Brain microvascular endothelial cell (primary cell): ENCODE measurements around the gene LDLRAD4.

Experiments used
- DNase-seq: peaks from one replicate; pipeline ENCODE4 v3.0.0-alpha.2; 2020
- H3K27ac ChIP-seq: fragments of 250-450 bp; sonication (Bioruptor Pico); 2 replicates; pipeline ENCODE4 v1.5.1; 2020; ENCODE audit warnings: mild to moderate bottlenecking, moderate library complexity
- H3K27me3 ChIP-seq: fragments of 250-450 bp; sonication (Bioruptor Pico); replicated peaks from 2 replicates; pipeline ENCODE4 v1.5.1; 2020; ENCODE audit warnings: mild to moderate bottlenecking
- H3K36me3 ChIP-seq: fragments of 250-450 bp; sonication (Bioruptor Pico); replicated peaks from 2 replicates; pipeline ENCODE4 v1.5.1; 2020; ENCODE audit warnings: mild to moderate bottlenecking
- H3K4me3 ChIP-seq: 2 replicates; pipeline ENCODE4 v1.5.1; 2011; ENCODE audit warnings: low read depth, mild to moderate bottlenecking, control low read depth, low read length, moderate library complexity
- in situ Hi-C: cut with HindIII; loops from 2 replicates; pipeline ENCODE4 v1.10.0; 2017; ENCODE audit warnings: low sequenced_read_pairs, low pct_ligation_motif_present
- TF ChIP-seq, protein P1 (sequence below): IDR thresholded peaks from 2 replicates; pipeline ENCODE4 v1.5.1; 2011; ENCODE audit warnings: low read depth, mild to moderate bottlenecking, moderate library complexity, low read length, control low read depth, inconsistent platforms; ENCODE audit errors: missing control alignments

The LDLRAD4 gene

DNA sequence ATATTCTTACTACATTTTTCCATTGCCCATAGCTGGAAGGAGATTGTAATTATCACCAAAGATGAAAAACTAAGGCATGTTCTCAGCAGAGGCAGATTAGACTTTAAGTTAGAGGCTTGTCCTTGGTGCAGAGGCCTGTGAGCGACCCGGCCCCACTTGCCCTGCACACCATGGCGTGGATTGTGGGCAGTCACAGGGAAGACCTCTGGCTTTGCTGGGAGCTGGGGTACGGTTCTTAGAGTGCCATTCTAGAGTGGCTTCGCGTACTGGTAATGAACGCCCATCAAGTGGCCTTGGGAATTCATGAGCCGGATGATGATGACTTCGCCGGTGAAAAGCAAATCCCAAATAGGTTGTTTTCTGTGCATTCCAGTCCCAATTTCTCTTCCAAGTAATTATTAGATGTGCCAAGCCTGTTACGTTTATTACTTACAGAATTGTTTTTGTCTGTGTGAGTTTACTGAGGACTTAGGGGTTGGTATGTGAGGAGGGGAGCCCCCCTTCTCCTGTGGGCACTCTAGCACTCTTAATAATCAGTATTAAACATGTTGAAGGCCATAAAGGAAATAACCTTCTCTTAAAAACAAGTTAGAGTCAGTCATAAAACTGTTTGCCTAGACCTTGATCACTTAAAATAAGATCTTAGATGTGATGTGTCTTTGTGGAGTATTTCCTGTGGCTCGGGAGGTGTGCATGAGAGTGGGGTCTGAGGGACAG is 90.6 kb downstream of the LDLRAD4 start:
- TF ChIP-seq, protein P1, sequence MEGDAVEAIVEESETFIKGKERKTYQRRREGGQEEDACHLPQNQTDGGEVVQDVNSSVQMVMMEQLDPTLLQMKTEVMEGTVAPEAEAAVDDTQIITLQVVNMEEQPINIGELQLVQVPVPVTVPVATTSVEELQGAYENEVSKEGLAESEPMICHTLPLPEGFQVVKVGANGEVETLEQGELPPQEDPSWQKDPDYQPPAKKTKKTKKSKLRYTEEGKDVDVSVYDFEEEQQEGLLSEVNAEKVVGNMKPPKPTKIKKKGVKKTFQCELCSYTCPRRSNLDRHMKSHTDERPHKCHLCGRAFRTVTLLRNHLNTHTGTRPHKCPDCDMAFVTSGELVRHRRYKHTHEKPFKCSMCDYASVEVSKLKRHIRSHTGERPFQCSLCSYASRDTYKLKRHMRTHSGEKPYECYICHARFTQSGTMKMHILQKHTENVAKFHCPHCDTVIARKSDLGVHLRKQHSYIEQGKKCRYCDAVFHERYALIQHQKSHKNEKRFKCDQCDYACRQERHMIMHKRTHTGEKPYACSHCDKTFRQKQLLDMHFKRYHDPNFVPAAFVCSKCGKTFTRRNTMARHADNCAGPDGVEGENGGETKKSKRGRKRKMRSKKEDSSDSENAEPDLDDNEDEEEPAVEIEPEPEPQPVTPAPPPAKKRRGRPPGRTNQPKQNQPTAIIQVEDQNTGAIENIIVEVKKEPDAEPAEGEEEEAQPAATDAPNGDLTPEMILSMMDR: no peak
- in situ Hi-C loops: no loop called here
- H3K4me3 ChIP-seq: no peak overlapping the region
- H3K36me3 ChIP-seq: no peaks in the 10 kb centered on the region
- no peaks in the 10 kb centered on the region for H3K27me3 ChIP-seq
- DNase-seq: no peak
- no peak overlapping the region for H3K27ac ChIP-seq

DNA sequence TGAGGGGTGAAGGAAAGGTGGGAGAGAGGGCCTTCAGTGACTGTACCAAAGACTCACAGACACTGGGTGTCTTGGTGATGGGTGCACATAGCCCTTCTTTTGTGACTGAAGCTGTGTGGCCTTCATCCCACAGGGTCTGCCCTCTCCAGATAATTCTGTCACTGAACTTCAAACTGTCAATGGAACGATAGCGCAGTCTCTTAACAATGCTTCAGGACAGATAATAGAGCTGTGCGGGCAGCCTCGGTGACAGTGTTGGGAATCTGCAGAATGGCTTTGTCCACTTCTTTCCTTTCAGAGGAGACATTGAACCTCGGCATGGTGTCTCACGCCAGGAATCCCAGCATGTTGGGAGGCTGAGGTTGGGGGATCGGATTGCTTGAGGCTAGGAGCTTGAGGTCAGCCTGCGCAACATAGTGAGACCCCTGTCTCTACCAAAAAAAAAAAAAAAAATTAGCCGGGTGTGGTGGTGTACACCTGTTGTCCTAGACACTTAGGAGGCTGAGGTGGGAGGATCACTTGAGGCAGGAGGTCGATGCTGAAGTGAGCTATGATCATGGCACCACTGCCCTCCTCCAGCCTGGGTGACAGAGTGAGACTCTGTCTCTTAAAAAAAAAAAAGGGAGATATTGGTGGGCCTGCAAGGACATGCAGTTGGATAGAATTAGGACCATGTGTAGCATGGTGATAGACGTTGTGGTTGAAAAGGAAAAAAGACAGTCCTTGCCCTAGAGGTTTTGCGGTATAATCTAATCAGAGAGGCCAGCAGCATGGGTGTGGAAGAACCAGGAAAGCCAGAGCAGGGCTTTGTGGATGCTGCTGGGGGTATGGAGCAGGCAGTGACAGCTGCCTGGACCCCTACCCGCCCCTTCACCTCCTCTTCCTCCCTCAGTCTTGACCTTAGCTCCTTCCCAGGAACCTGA is 91.4 kb downstream of the LDLRAD4 start:
- Histone ChIP-seq H3K36me3 (no peaks in the 10 kb centered on the region), H3K4me3 (no peak overlapping the region), H3K27ac (no peak overlapping the region), H3K27me3 (no peaks in the 10 kb centered on the region)
- TF ChIP-seq, protein P1: no peak
- DNase-seq: no peak
- in situ Hi-C loops: no loop called here

DNA sequence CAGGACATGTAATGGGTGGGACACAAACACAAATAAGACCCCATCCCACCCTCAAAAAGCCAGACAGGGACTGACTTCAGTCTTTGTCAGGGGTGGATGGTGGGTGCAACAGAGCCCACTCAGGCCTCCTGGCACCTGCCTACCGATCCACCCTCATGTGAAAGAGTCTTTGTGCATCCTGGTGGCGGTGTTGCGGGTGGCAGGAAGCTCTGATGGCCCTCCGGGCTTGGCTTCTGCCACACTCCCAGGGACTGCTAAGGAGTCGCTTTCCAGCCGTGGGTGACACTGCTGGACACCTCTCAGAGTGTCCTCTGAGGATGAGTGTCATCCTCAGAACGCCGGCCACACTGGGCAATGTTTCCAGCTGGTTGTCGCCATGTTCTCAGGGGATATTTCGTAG is 92.6 kb downstream of the LDLRAD4 start:
- H3K36me3 ChIP-seq: no peaks in the 10 kb centered on the region
- H3K27me3 ChIP-seq: no peaks in the 10 kb centered on the region
- H3K4me3 ChIP-seq: no peak overlapping the region
- H3K27ac ChIP-seq: no peak overlapping the region
- TF ChIP-seq, protein P1: no peak
- in situ Hi-C loops: no loop called here
- no peak for DNase-seq

DNA sequence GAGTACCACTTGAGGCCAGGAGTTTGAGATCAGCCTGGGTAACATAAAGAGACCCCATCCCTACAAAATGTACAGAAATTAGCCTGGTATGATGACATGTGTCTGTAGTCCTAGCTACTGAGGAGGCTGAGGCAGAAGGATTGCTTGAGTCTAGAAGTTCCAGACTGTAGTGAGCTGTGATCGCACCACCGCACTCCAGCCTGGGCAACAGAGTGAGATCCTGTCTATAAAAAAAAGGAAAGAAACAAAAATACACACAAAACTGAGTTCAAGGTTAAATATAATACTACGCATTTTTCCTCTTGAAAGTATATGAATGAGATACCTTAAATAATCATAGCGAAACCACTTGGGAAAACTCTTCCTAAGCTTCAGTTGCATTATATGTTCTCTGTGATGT is 94.0 kb downstream of the LDLRAD4 start:
- in situ Hi-C loops: no loop called here
- TF ChIP-seq, protein P1: no peak
- Histone ChIP-seq H3K27me3 (no peaks in the 10 kb centered on the region), H3K4me3 (no peak overlapping the region), H3K36me3 (no peaks in the 10 kb centered on the region), H3K27ac (no peak overlapping the region)
- DNase-seq: no peak

DNA sequence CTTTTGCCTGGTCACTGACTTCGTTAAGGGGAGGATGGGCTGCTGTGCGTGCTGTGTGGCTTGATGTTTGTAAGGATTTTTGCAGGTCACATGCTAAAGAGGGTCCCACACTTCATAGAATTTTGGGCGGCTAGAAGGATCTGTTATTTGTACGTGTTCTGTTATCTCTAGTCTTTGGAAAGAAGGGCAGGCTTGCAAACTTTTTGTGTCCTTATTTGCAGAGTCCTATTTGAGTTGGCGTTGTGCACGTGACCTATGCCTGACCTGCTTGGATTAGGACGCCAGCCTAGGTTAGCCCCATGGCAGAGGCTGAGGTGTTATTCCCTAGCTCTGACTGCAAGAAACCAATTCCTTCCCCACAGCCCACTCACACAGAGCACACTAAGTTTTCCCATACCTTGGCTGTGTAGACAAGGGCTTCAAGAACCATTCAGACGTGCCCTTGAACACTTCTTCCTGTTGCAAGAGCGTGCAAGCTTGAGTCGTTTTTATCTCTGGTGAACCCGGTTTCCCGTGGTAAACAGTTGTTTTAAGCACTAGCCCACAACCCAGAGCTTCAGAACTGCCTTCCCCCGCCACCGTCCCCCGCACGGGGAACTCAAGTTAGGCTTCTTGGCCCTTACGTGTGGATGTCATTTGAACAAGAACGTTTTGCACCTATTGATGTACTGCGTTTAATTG is 94.6 kb downstream of the LDLRAD4 start:
- DNase-seq: no peak
- in situ Hi-C loops: no loop called here
- TF ChIP-seq, protein P1: no peak

More for the DNA sequence above, 94.6 kb downstream of the LDLRAD4 start:
- Histone ChIP-seq H3K27me3 (no peaks in the 10 kb centered on the region), H3K36me3 (no peaks in the 10 kb centered on the region), H3K27ac (no peak overlapping the region), H3K4me3 (no peak overlapping the region)
